Body of pancreas (tissue), 4 donors: ENCODE results near the gene CDKN1C. TPM values are rescaled to one million over a fixed set of nuclear protein-coding genes. Genes with fewer than 3 reads are reported as not detected.

ENCODE experiments used
- ATAC-seq: fragments of 150-250 bp; one replicate; pipeline ENCODE4 v1.9.1; 2016
- DNase-seq, 4 donors: peaks; one replicate each; pipeline ENCODE4 v3.0.0-alpha.2; 2019
- H3K27ac ChIP-seq, 4 donors: fragments of 200-600 bp; sonication (generic); 1 replicate in 3 of 4; 2 replicates in 1 of 4; pipeline versions ENCODE4 v1.5.1 to v1.6.1; 2016 to 2019; ENCODE audit warnings: mild to moderate bottlenecking in 1 of 4, mixed read lengths in 1 of 4, moderate library complexity in 1 of 4
- H3K27me3 ChIP-seq, 2 donors: fragments of 200-600 bp; sonication (generic); one replicate each; pipeline ENCODE4 v1.6.0; 2016; ENCODE audit warnings: mild to moderate bottlenecking in 1 of 2
- H3K36me3 ChIP-seq, 2 donors: fragments of 200-600 bp; sonication (generic); replicated peaks in 1 of 2; 2 replicates each; pipeline ENCODE4 v1.5.1; 2016; ENCODE audit warnings: low read depth in 2 of 2; ENCODE audit not compliant: insufficient read depth in 1 of 2
- H3K4me1 ChIP-seq: fragments of 200-600 bp; sonication (generic); one replicate; pipeline ENCODE4 v1.6.0; 2016
- H3K4me3 ChIP-seq, 2 donors: fragments of 200-600 bp; sonication (generic); 1 replicate in 1 of 2; 2 replicates in 1 of 2; pipeline ENCODE4 v1.5.1; 2016 to 2019
- H3K9me3 ChIP-seq, 3 donors: fragments of 200-600 bp; sonication (generic); 1 replicate in 2 of 3; 2 replicates in 1 of 3; pipeline ENCODE4 v1.5.1; 2016
- POLR2A ChIP-seq, 3 donors: fragments of 450-650 bp; IDR thresholded peaks; one replicate each; pipeline ENCODE4 v1.6.1; 2016; ENCODE audit warnings: antibody characterized with exemption in 3 of 3, mild to moderate bottlenecking in 2 of 3
- WGBS, 2 donors: methylation state at CpG; one replicate each; pipeline ENCODE4 v1.1.5; 2017; 5-methylcytosine and 5-hydroxymethylcytosine counted together
- intact Hi-C: fragments of 100-400 bp; cut with DNase I; formaldehyde crosslinking; loops from one replicate; pipeline ENCODE4 v1.15.1; 2023
- total RNA-seq, 2 donors: library from RNA; depleted of rRNA; stranded (reverse); fragments of >200 nt; gene quantifications; one replicate each; pipeline ENCODE4 v1.1.0, GENCODE V29; 2016
- TF ChIP-seq, protein P1 (sequence below), 7 experiments: fragments of 450-650 bp in 4 of 7; fragments of 200-600 bp in 3 of 7; sonication (generic) in 3 of 7; IDR thresholded peaks; one replicate each; pipeline ENCODE4 v1.5.1; 2016 to 2019; ENCODE audit warnings: antibody characterized with exemption in 7 of 7

The CDKN1C gene
- total RNA-seq: 100 to 1,000 TPM in 1 of 2 donors, 10 to 100 TPM in 1; 35.3 to 231 TPM

DNA sequence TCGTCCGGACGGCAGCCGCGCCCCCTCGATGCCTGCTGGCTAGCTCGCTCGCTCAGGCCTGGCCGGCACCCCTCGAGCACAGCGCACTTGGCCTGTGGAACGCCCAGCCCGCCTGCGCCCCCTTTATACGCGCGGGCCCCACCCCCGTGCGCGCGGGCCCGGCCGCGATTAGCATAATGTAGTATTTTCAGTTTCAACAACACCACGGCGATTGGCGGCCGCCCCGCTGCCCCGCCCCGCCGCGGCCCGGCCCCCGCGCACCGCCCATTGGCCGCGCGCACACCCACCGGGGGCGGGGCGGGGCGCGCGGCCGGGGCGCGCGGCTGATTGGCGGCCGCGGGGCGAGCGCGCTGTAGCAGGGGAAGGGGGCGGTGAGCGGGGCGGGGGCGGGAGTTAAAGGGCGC is at the start of gene CDKN1C:
CDKN1C (minus strand) TSS at position 98 of the 404 bp plus-strand sequence. CDS start 319 bp downstream, outside the sequence.
- peak within 1 kb of the TSS; percentile 48 to 86 for H3K4me3 ChIP-seq
- peaks cover 23% of the 10 kb centered on the region for H3K4me1 ChIP-seq
- no peaks in the 10 kb centered on the region for H3K36me3 ChIP-seq
- DNase-seq (peak; percentile 83 to 87 (median 86)), ATAC-seq (peak; percentile 83)
- H3K27ac ChIP-seq: peak within 1 kb of the TSS; percentile 64 to 80 (median 75)
- 0% methylated on average over 1 to 42 of the region's 61 CpGs for WGBS, 2 donors
- no peaks in the 10 kb centered on the region for H3K9me3 ChIP-seq
- TF ChIP-seq, protein P1, sequence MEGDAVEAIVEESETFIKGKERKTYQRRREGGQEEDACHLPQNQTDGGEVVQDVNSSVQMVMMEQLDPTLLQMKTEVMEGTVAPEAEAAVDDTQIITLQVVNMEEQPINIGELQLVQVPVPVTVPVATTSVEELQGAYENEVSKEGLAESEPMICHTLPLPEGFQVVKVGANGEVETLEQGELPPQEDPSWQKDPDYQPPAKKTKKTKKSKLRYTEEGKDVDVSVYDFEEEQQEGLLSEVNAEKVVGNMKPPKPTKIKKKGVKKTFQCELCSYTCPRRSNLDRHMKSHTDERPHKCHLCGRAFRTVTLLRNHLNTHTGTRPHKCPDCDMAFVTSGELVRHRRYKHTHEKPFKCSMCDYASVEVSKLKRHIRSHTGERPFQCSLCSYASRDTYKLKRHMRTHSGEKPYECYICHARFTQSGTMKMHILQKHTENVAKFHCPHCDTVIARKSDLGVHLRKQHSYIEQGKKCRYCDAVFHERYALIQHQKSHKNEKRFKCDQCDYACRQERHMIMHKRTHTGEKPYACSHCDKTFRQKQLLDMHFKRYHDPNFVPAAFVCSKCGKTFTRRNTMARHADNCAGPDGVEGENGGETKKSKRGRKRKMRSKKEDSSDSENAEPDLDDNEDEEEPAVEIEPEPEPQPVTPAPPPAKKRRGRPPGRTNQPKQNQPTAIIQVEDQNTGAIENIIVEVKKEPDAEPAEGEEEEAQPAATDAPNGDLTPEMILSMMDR (IDR thresholded peaks at IDR 0.05): no peak
- TF ChIP-seq POLR2A (IDR thresholded peaks at IDR 0.05): peak; percentile 87 to 93 (median 93)
- intact Hi-C loops: no loop called here
- H3K27me3 ChIP-seq: no peaks in the 10 kb centered on the region

DNA sequence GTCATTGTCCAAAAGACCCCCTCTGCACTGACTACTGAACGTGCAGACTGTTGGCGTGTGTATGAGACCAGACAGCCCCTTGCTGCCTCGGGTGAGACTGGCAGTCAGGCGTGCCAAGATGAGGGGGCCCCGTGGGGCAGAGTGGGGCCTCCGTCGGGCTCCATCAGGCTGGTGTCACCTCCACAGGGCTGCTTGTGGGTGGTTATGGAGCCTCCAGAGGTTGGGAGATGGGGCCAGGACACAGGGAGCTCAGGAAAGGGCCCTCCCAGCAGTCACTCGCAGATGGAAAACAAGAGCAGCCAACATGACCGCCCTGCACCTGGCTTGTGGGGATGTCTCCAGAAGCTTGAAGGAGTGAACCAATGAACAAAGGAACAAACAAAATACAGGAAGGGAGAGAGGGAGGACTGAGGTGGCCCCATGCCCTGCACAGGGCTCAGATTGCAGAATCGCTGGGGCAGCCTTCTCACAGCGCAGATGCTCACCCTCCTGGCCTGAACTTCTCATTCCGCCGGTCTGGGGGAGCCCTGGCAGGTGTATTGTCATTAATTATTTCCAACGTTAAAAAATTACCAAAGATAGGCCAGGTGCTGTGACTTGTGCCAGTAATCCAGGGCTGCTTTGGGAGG is 49.1 kb upstream of the CDKN1C start:
- Histone ChIP-seq H3K4me3 (no peak overlapping the region), H3K9me3 (peaks cover 0 to 11% (median 0%) of the 10 kb centered on the region in 3 donors), H3K27ac (no peak overlapping the region), H3K4me1 (peaks cover 16% of the 10 kb centered on the region), H3K36me3 (no peaks in the 10 kb centered on the region), H3K27me3 (peaks cover 0 to 3% of the 10 kb centered on the region in 2 donors)
- TF ChIP-seq, protein P1 (IDR thresholded peaks at IDR 0.05): no peak
- ATAC-seq (no peak), DNase-seq (peak in 1 of 4 donors; percentile 10)
- intact Hi-C loops: no loop called here
- 69 to 77% methylated on average over 7 to 14 of the region's 14 CpGs for WGBS, 2 donors

DNA sequence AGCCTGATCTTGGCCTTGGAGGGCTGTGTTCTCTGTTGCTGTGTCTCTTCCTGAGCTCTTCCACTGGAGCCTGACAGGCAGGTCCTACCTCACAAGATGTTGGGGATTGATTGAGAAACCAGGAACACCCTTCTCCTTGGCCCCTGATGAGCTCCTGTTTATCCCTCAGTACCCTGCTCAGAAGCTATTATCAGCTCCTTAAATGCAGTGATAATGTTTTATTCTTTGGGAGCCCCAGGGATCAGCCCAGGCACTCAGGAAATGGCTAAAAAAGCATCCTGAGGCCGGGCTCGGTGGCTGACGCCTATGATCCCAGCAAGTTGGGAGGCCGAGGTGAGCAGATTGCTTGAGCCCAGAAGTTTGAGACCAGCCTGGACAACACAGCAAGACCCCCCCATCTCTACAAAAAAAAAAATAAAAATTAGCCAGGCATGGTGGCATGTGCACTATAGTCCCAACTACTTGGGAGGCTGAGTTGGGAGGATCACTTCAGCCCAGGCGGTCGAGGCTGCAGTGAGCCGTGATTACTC is 48.5 kb upstream of the CDKN1C start:
- Histone ChIP-seq H3K27me3 (peaks cover 0 to 5% of the 10 kb centered on the region in 2 donors), H3K36me3 (no peaks in the 10 kb centered on the region), H3K4me3 (no peak overlapping the region), H3K4me1 (peaks cover 20% of the 10 kb centered on the region), H3K9me3 (peaks cover 0 to 11% (median 0%) of the 10 kb centered on the region in 3 donors), H3K27ac (no peak overlapping the region)
- intact Hi-C loops: no loop called here
- DNase-seq (no peak), ATAC-seq (no peak)
- TF ChIP-seq POLR2A (IDR thresholded peaks at IDR 0.05): no peak
- TF ChIP-seq, protein P1 (IDR thresholded peaks at IDR 0.05): no peak
- WGBS, 2 donors: 88 to 97% methylated on average over 3 to 7 of the region's 7 CpGs

DNA sequence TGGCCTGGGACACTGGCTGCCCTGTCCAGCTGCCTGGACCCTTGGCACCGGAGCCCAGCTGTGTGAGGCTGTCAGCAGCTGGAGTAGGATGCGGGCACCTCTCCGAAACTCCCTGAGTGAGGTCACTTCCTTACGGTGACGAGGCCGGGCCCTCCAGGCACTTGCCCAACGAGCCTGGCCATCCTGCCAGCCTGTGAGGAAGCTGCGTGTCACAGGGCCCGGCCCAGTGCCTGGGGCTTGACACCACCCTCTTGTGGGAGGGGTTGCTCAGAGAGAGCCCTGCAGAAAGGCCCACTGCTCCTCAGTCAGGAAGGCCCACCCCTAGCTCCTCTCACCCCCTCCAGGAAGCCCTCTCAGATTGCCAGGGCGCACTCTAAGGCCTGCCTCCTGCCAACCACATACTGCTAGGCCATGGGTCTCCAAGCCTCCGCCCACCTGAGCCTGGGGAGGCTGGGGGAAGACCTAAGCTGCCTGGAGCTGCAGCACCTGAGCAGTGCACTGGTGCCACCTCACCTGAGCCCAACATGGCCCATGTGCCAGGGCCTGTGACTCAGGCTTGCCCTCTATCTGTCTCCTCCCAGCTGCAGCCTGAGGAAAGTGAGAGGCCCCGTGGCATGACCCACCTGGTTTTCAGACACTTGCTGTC is 47.9 kb upstream of the CDKN1C start:
- DNase-seq (peak; percentile 28 to 78 (median 58)), ATAC-seq (no peak)
- H3K4me3 ChIP-seq: no peak overlapping the region
- peaks cover 26% of the 10 kb centered on the region for H3K4me1 ChIP-seq
- H3K27ac ChIP-seq: no peak overlapping the region
- no peaks in the 10 kb centered on the region for H3K36me3 ChIP-seq
- peaks cover 0 to 5% of the 10 kb centered on the region in 2 donors for H3K27me3 ChIP-seq
- H3K9me3 ChIP-seq: peaks cover 0 to 7% (median 0%) of the 10 kb centered on the region in 3 donors
- intact Hi-C loops: no loop called here
- TF ChIP-seq POLR2A (IDR thresholded peaks at IDR 0.05): peak in 1 of 3 donors; percentile 25
- TF ChIP-seq, protein P1 (IDR thresholded peaks at IDR 0.05): peak in 1 of 7 experiments; percentile 11
- WGBS, 2 donors: 71 to 80% methylated on average over 1 to 12 of the region's 12 CpGs
